Adipose tissue (tissue), 3 donors: ENCODE data around the gene RAPGEF2. TPM values are rescaled to one million over a fixed set of nuclear protein-coding genes. Genes with fewer than 3 reads are reported as not detected.
"Not testable (repeated sequence)": the region's sequence is repeated elsewhere in the genome, so short reads cannot be mapped to it uniquely, and the experiment has no call there.

Experiments used
- H3K27ac ChIP-seq: one replicate; pipeline ENCODE4 v1.5.1; 2013; ENCODE audit warnings: low read depth, low read length
- WGBS, 3 donors: extraction: QIAGEN DNeasy Blood & Tissue Kit; methylation state at CpG; one replicate each; pipeline ENCODE4 v1.1.7; 2013; 5-methylcytosine and 5-hydroxymethylcytosine counted together
- polyA plus RNA-seq, 3 donors: library from polyadenylated mRNA; stranded (reverse); fragments of 200-250 nt; gene quantifications; one replicate each; pipeline ENCODE4 v1.2.3, GENCODE V29; 2013
- donor health status: healthy with polysubstance abuse.
- donor health status: Bipolar disorder and iron deficiency.
- donor health status: healthy.

RAPGEF2 gene
- polyA plus RNA-seq, 3 donors, result 7.4 to 16.9 (median 11.2) TPM

- H3K27ac ChIP-seq, result no peak overlapping the region
- WGBS, 3 donors, result 45 to 67% (median 57%) methylated on average over 7 of the region's 7 CpGs
Measured at GRCh38 chr4:159248384-159249178, 145.7 kb downstream of the RAPGEF2 start.

- 97% methylated on average over 33 to 35 of the region's 35 CpGs for WGBS, 3 donors
Measured at GRCh38 chr4:159250751-159251325, 148.0 kb downstream of the RAPGEF2 start.

GRCh38 chr4:159251580-159251979 is 148.7 kb downstream of the RAPGEF2 start:
- WGBS, 3 donors, result 87 to 98% (median 89%) methylated on average over 14 of the region's 14 CpGs
- not testable (repeated sequence) for H3K27ac ChIP-seq

More at GRCh38 chr4:159250751-159251325, 148.0 kb downstream of the RAPGEF2 start:
- H3K27ac ChIP-seq, result no peak overlapping the region

GRCh38 chr4:159252491-159252890 is 149.6 kb downstream of the RAPGEF2 start:
- H3K27ac ChIP-seq, result no peak overlapping the region
- WGBS, 3 donors, result 32 to 69% (median 37%) methylated on average over 4 of the region's 4 CpGs

GRCh38 chr4:159256037-159256436 is 153.2 kb downstream of the RAPGEF2 start:
- no peak overlapping the region for H3K27ac ChIP-seq
- 93 to 96% (median 96%) methylated on average over 2 of the region's 2 CpGs for WGBS, 3 donors

- 78 to 93% (median 90%) methylated on average over 4 of the region's 4 CpGs for WGBS, 3 donors
- H3K27ac ChIP-seq, result no peak overlapping the region
Measured at GRCh38 chr4:159258889-159259560, 156.1 kb downstream of the RAPGEF2 start.

GRCh38 chr4:159264057-159264456 is 161.2 kb downstream of the RAPGEF2 start:
- 83 to 93% (median 93%) methylated on average over 3 of the region's 3 CpGs for WGBS, 3 donors
- H3K27ac ChIP-seq, result no peak overlapping the region

GRCh38 chr4:159266981-159267868 is 164.3 kb downstream of the RAPGEF2 start:
- WGBS, 3 donors, result 38 to 68% (median 42%) methylated on average over 5 of the region's 5 CpGs
- no peak overlapping the region for H3K27ac ChIP-seq

GRCh38 chr4:159267869-159268285 is 165.0 kb downstream of the RAPGEF2 start:
- no peak overlapping the region for H3K27ac ChIP-seq
- 58 to 91% (median 66%) methylated on average over 5 of the region's 5 CpGs for WGBS, 3 donors

- H3K27ac ChIP-seq, result no peak overlapping the region
- WGBS, 3 donors, result 73 to 91% (median 83%) methylated on average over 4 of the region's 4 CpGs
Measured at GRCh38 chr4:159268607-159269006, 165.7 kb downstream of the RAPGEF2 start.

GRCh38 chr4:159269116-159269515 is 166.2 kb downstream of the RAPGEF2 start:
- no peak overlapping the region for H3K27ac ChIP-seq
- 90 to 94% (median 91%) methylated on average over 10 of the region's 10 CpGs for WGBS, 3 donors

GRCh38 chr4:159269956-159270355 is 167.1 kb downstream of the RAPGEF2 start:
- H3K27ac ChIP-seq, result no peak overlapping the region

GRCh38 chr4:159271856-159272255 is 169.0 kb downstream of the RAPGEF2 start:
- WGBS, 3 donors, result 58 to 80% (median 62%) methylated on average over 4 of the region's 4 CpGs
- no peak overlapping the region for H3K27ac ChIP-seq

- no peak overlapping the region for H3K27ac ChIP-seq
Measured at GRCh38 chr4:159272273-159273140, 169.6 kb downstream of the RAPGEF2 start.

- no peak overlapping the region for H3K27ac ChIP-seq
Measured at GRCh38 chr4:159273141-159273438, 170.2 kb downstream of the RAPGEF2 start.

- WGBS, 3 donors, result 82 to 89% (median 83%) methylated on average over 9 of the region's 9 CpGs
- H3K27ac ChIP-seq, result no peak overlapping the region
Measured at GRCh38 chr4:159273841-159274240, 171.0 kb downstream of the RAPGEF2 start.

GRCh38 chr4:159278399-159278798 is 175.5 kb downstream of the RAPGEF2 start:
- 76 to 96% (median 78%) methylated on average over 5 of the region's 5 CpGs for WGBS, 3 donors
- no peak overlapping the region for H3K27ac ChIP-seq

GRCh38 chr4:159279084-159279483 is 176.2 kb downstream of the RAPGEF2 start:
- H3K27ac ChIP-seq, result no peak overlapping the region
- 91 to 95% (median 93%) methylated on average over 6 of the region's 6 CpGs for WGBS, 3 donors
